Measurements from ENCODE around the gene MACROD1.

DNA sequence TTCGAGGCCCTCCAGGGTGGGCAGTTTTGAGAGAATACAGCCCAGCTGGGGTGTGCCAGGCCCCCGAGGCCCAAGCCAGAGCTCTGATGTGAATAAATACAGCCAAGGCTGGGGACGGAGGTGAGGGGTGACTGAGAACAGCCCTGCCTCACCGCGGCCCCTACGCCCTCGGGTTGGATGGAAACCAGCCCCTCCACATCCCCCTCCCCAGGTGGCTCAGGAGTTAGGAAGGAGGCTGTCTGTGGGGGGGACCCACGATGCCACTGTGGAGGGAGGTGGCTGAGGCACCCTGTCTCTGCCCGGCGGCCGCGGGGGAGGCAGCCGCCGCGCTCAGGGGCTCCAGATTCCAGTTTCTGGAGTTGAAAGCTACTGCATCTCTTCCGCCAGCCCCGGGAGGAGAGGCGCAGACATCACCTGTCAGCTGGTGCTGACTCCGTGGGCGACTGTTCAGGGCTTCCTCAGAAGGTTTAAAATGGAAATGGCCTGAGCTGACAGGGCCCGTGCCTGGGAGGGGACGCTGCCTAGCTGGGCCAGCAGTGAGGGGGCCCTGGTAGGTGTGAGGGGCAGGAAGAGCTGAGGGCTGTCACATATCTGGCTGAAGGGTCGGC, 128.8 kb downstream of the MACROD1 start:
- no peak for TF ChIP-seq POLR2A (IDR thresholded peaks at IDR 0.05)
- TF ChIP-seq, protein P1, sequence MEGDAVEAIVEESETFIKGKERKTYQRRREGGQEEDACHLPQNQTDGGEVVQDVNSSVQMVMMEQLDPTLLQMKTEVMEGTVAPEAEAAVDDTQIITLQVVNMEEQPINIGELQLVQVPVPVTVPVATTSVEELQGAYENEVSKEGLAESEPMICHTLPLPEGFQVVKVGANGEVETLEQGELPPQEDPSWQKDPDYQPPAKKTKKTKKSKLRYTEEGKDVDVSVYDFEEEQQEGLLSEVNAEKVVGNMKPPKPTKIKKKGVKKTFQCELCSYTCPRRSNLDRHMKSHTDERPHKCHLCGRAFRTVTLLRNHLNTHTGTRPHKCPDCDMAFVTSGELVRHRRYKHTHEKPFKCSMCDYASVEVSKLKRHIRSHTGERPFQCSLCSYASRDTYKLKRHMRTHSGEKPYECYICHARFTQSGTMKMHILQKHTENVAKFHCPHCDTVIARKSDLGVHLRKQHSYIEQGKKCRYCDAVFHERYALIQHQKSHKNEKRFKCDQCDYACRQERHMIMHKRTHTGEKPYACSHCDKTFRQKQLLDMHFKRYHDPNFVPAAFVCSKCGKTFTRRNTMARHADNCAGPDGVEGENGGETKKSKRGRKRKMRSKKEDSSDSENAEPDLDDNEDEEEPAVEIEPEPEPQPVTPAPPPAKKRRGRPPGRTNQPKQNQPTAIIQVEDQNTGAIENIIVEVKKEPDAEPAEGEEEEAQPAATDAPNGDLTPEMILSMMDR (IDR thresholded peaks at IDR 0.05): no peak
- TF ChIP-seq EP300 (IDR thresholded peaks at IDR 0.05): no peak
